Measurements from ENCODE around the gene PDZRN4. TPM values are rescaled to one million over a fixed set of nuclear protein-coding genes. Genes with fewer than 3 reads are reported as not detected.

PDZRN4 gene
- total RNA-seq, 1 donor from 2014 or later: 1.5 TPM

DNA sequence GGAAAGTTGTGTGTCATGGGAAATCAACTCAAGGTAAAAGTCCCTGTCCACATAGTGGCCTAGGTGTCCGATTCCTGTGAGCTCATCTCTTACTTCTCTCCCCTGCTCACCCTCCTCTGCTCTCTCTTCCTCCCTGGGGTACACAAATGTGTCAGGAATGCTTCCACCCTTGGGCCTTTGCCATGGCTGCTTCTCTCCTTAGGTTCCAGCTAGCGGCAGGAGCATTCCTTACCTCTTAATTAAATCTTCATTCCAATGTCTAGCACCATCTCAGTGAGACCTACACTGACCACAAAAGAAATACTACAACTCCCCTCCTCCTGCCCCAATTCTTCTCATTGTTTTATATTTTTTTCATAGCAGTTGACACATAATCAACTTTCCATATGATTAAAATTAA, 298.6 kb downstream of the PDZRN4 start:
- no peaks in the 10 kb centered on the region for H3K4me1 Mint-ChIP-seq (ENCODE audit: low read depth, unreplicated experiment)
- no peaks in the 10 kb centered on the region for H3K9me3 Mint-ChIP-seq (ENCODE audit: unreplicated experiment)
- no peak overlapping the region for H3K27ac Mint-ChIP-seq (ENCODE audit: unreplicated experiment)
- H3K27me3 Mint-ChIP-seq (ENCODE audit: unreplicated experiment): peaks cover 3% of the 10 kb centered on the region
- DNase-seq: no peak
- no peak for TF ChIP-seq CTCF (IDR thresholded peaks at IDR 0.05; ENCODE audit: partially characterized antibody, unreplicated experiment)
- H3K36me3 Mint-ChIP-seq (ENCODE audit: unreplicated experiment): no peaks in the 10 kb centered on the region
- H3K4me3 Mint-ChIP-seq (ENCODE audit: unreplicated experiment): no peak overlapping the region

GRCh38 chr12:41496009-41496408, 307.9 kb downstream of the PDZRN4 start:
- TF ChIP-seq CTCF (IDR thresholded peaks at IDR 0.05; ENCODE audit: partially characterized antibody, unreplicated experiment): no peak
- Mint-ChIP-seq H3K4me3 (ENCODE audit: unreplicated experiment) (no peak overlapping the region), H3K36me3 (ENCODE audit: unreplicated experiment) (no peaks in the 10 kb centered on the region), H3K9me3 (ENCODE audit: unreplicated experiment) (no peaks in the 10 kb centered on the region), H3K27ac (ENCODE audit: unreplicated experiment) (no peak overlapping the region), H3K4me1 (ENCODE audit: low read depth, unreplicated experiment) (peaks cover 2% of the 10 kb centered on the region), H3K27me3 (ENCODE audit: unreplicated experiment) (no peaks in the 10 kb centered on the region)
- DNase-seq: no peak

GRCh38 chr12:41497409-41497808, 309.3 kb downstream of the PDZRN4 start:
- H3K4me1 Mint-ChIP-seq (ENCODE audit: low read depth, unreplicated experiment): peaks cover 2% of the 10 kb centered on the region
- H3K9me3 Mint-ChIP-seq (ENCODE audit: unreplicated experiment): no peaks in the 10 kb centered on the region
- H3K4me3 Mint-ChIP-seq (ENCODE audit: unreplicated experiment): no peak overlapping the region
- no peaks in the 10 kb centered on the region for H3K36me3 Mint-ChIP-seq (ENCODE audit: unreplicated experiment)
- no peak for DNase-seq
- H3K27ac Mint-ChIP-seq (ENCODE audit: unreplicated experiment): no peak overlapping the region
- TF ChIP-seq CTCF (IDR thresholded peaks at IDR 0.05; ENCODE audit: partially characterized antibody, unreplicated experiment): no peak
- H3K27me3 Mint-ChIP-seq (ENCODE audit: unreplicated experiment): no peaks in the 10 kb centered on the region

DNA sequence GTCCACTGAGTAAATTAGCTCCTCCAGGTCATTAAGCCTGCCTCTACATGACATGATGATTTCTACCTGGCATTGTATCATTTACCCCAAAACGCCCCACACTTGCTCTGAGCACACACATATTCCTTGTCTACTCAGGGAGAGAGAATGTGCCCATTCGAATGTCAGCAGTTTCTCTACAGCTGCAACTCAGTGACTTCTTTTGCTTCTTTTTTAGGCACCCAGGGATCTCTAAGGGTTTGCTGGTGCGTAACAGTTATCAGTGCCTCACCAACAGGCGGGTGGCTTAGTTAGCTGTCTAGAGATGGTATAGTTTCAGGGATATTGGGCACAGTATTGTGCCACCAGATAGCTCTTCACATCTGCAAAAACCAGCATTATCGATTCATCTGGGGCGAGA, 316.9 kb downstream of the PDZRN4 start:
- no peaks in the 10 kb centered on the region for H3K4me1 Mint-ChIP-seq (ENCODE audit: low read depth, unreplicated experiment)
- no peak overlapping the region for H3K4me3 Mint-ChIP-seq (ENCODE audit: unreplicated experiment)
- no peaks in the 10 kb centered on the region for H3K9me3 Mint-ChIP-seq (ENCODE audit: unreplicated experiment)
- no peak overlapping the region for H3K27ac Mint-ChIP-seq (ENCODE audit: unreplicated experiment)
- no peak for TF ChIP-seq CTCF (IDR thresholded peaks at IDR 0.05; ENCODE audit: partially characterized antibody, unreplicated experiment)
- H3K36me3 Mint-ChIP-seq (ENCODE audit: unreplicated experiment): no peaks in the 10 kb centered on the region
- no peaks in the 10 kb centered on the region for H3K27me3 Mint-ChIP-seq (ENCODE audit: unreplicated experiment)
- DNase-seq: no peak

GRCh38 chr12:41507286-41507685, 319.2 kb downstream of the PDZRN4 start:
- DNase-seq: no peak
- Mint-ChIP-seq H3K27me3 (ENCODE audit: unreplicated experiment) (no peaks in the 10 kb centered on the region), H3K4me3 (ENCODE audit: unreplicated experiment) (no peak overlapping the region), H3K36me3 (ENCODE audit: unreplicated experiment) (no peaks in the 10 kb centered on the region), H3K27ac (ENCODE audit: unreplicated experiment) (no peak overlapping the region), H3K4me1 (ENCODE audit: low read depth, unreplicated experiment) (peaks cover 5% of the 10 kb centered on the region), H3K9me3 (ENCODE audit: unreplicated experiment) (no peaks in the 10 kb centered on the region)
- TF ChIP-seq CTCF (IDR thresholded peaks at IDR 0.05; ENCODE audit: partially characterized antibody, unreplicated experiment): no peak
